ENCODE measurements around the gene TMCO4.

The TMCO4 gene

GRCh38 chr1:19705464-19705863, 94.3 kb downstream of the TMCO4 start:
- H3K36me3 ChIP-seq (ENCODE audit: control insufficient read depth, insufficient read depth, low read length): no peaks in the 10 kb centered on the region
- peaks cover 18% of the 10 kb centered on the region for H3K4me1 ChIP-seq (ENCODE audit: control insufficient read depth, insufficient read depth, low read length)
- 89 to 96% methylated on average over 3 to 4 of the region's 4 CpGs for WGBS, 2 experiments
- no peak overlapping the region for H3K4me3 ChIP-seq (ENCODE audit: insufficient read depth, low read depth, low read length)
- H3K27ac ChIP-seq (ENCODE audit: insufficient read depth, low read depth, low read length, poor library complexity, severe bottlenecking): no peak overlapping the region
- H3K27me3 ChIP-seq (ENCODE audit: control insufficient read depth, insufficient read depth, low read length, poor library complexity, severe bottlenecking): no peaks in the 10 kb centered on the region
- no peaks in the 10 kb centered on the region for H3K9me3 ChIP-seq (ENCODE audit: control insufficient read depth, low read length)

GRCh38 chr1:19704247-19705113, 95.2 kb downstream of the TMCO4 start:
- Histone ChIP-seq H3K4me3 (ENCODE audit: insufficient read depth, low read depth, low read length) (no peak overlapping the region), H3K9me3 (ENCODE audit: control insufficient read depth, low read length) (no peaks in the 10 kb centered on the region), H3K27me3 (ENCODE audit: control insufficient read depth, insufficient read depth, low read length, poor library complexity, severe bottlenecking) (no peaks in the 10 kb centered on the region), H3K4me1 (ENCODE audit: control insufficient read depth, insufficient read depth, low read length) (peaks cover 18% of the 10 kb centered on the region), H3K36me3 (ENCODE audit: control insufficient read depth, insufficient read depth, low read length) (no peaks in the 10 kb centered on the region), H3K27ac (ENCODE audit: insufficient read depth, low read depth, low read length, poor library complexity, severe bottlenecking) (peak overlapping the region; percentile 8)
- 17% methylated on average over 19 of the region's 19 CpGs for WGBS, 2 experiments

GRCh38 chr1:19703280-19703679, 96.4 kb downstream of the TMCO4 start:
- 75 to 82% methylated on average over 3 of the region's 3 CpGs for WGBS, 2 experiments
- Histone ChIP-seq H3K4me1 (ENCODE audit: control insufficient read depth, insufficient read depth, low read length) (peaks cover 11% of the 10 kb centered on the region), H3K9me3 (ENCODE audit: control insufficient read depth, low read length) (no peaks in the 10 kb centered on the region), H3K4me3 (ENCODE audit: insufficient read depth, low read depth, low read length) (no peak overlapping the region), H3K27me3 (ENCODE audit: control insufficient read depth, insufficient read depth, low read length, poor library complexity, severe bottlenecking) (no peaks in the 10 kb centered on the region), H3K36me3 (ENCODE audit: control insufficient read depth, insufficient read depth, low read length) (no peaks in the 10 kb centered on the region), H3K27ac (ENCODE audit: insufficient read depth, low read depth, low read length, poor library complexity, severe bottlenecking) (no peak overlapping the region)

DNA sequence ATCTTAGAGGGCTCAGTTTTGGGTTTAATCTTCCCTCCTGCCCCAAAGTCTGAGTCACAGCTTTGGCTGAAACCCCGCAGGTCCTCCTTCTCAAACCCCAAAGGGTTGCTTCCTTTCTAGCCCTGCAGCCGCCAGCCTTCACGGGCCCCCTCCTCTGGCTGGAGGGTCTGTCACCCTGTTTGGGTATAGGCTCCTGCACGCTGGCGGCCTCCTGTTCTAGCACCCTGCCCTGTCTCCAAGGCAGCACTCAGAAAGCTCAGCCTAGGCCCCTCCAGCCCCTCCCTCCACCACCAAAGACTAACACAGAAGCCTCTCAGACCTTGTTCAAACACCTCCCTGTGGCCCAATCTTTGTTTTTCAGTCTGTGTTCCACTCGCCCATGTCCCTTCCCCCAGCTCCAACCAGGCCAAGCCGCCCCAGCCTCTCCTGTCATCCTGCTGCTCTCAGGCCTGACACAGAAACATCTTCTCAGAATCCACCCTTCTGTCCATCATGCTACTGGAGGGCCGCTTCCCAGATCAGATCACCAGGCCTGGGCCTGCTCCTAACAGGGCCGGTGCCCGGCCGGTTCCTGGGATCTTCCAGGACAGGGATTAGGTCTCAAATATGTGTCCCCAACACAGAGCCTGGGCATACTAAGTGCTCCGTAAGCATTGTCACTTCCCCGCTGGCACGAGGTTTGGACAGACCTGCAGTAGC, 99.5 kb downstream of the TMCO4 start:
- H3K27ac ChIP-seq (ENCODE audit: insufficient read depth, low read depth, low read length, poor library complexity, severe bottlenecking): no peak overlapping the region
- H3K9me3 ChIP-seq (ENCODE audit: control insufficient read depth, low read length): no peaks in the 10 kb centered on the region
- H3K27me3 ChIP-seq (ENCODE audit: control insufficient read depth, insufficient read depth, low read length, poor library complexity, severe bottlenecking): no peaks in the 10 kb centered on the region
- H3K4me3 ChIP-seq (ENCODE audit: insufficient read depth, low read depth, low read length): no peak overlapping the region
- 80 to 82% methylated on average over 14 of the region's 14 CpGs for WGBS, 2 experiments
- peaks cover 11% of the 10 kb centered on the region for H3K4me1 ChIP-seq (ENCODE audit: control insufficient read depth, insufficient read depth, low read length)
- no peaks in the 10 kb centered on the region for H3K36me3 ChIP-seq (ENCODE audit: control insufficient read depth, insufficient read depth, low read length)

DNA sequence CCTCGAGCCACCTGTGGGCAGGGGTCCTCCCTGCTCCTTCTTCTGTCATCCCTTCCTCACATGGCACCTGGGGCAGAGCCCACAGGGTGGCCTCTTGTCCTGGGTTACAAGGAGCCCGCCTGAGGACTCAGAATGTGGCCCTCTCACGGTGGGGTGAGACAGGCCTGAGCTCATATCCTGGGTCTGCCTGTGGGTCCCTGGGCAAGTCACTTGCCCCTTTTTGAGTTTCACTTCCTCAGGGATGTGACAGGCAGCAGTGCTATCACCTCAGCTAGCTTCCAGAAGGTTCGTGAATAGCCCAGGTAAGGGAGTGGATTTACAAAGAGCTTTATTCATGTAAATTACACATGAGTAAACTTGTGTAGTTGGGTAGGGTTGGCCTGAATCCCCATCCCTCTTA, 101.5 kb downstream of the TMCO4 start:
- no peaks in the 10 kb centered on the region for H3K36me3 ChIP-seq (ENCODE audit: control insufficient read depth, insufficient read depth, low read length)

GRCh38 chr1:19696820-19697219, 102.9 kb downstream of the TMCO4 start:
- Histone ChIP-seq H3K4me3 (ENCODE audit: insufficient read depth, low read depth, low read length) (no peak overlapping the region), H3K27ac (ENCODE audit: insufficient read depth, low read depth, low read length, poor library complexity, severe bottlenecking) (no peak overlapping the region), H3K4me1 (ENCODE audit: control insufficient read depth, insufficient read depth, low read length) (no peaks in the 10 kb centered on the region), H3K27me3 (ENCODE audit: control insufficient read depth, insufficient read depth, low read length, poor library complexity, severe bottlenecking) (no peaks in the 10 kb centered on the region), H3K9me3 (ENCODE audit: control insufficient read depth, low read length) (no peaks in the 10 kb centered on the region), H3K36me3 (ENCODE audit: control insufficient read depth, insufficient read depth, low read length) (no peaks in the 10 kb centered on the region)
- 96% methylated on average over 8 of the region's 8 CpGs for WGBS, 2 experiments

More for the DNA sequence above, 101.5 kb downstream of the TMCO4 start:
- H3K4me3 ChIP-seq (ENCODE audit: insufficient read depth, low read depth, low read length): no peak overlapping the region
- no peaks in the 10 kb centered on the region for H3K27me3 ChIP-seq (ENCODE audit: control insufficient read depth, insufficient read depth, low read length, poor library complexity, severe bottlenecking)
- H3K9me3 ChIP-seq (ENCODE audit: control insufficient read depth, low read length): no peaks in the 10 kb centered on the region
- H3K4me1 ChIP-seq (ENCODE audit: control insufficient read depth, insufficient read depth, low read length): no peaks in the 10 kb centered on the region
- 88 to 92% methylated on average over 4 of the region's 4 CpGs for WGBS, 2 experiments
- no peak overlapping the region for H3K27ac ChIP-seq (ENCODE audit: insufficient read depth, low read depth, low read length, poor library complexity, severe bottlenecking)

DNA sequence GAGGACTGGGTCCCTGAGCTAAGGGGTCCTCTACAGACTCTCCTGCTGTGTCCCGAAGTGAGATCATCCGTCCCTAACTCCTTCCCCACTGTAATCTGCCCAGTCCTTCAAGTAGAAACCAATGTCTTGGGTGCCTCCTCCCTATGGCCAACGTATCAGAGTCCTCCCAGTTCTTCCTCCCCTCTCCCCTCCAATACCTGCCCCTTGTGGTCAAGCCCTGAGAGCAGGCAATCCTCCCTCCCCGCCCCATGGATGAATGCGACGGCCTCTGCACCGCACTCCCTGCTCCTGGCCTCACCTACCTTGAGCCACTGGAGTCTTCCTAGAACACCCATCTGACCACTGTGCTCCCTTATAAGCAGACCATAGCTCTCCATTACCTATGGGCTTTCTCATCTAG, 103.9 kb downstream of the TMCO4 start:
- 87 to 90% methylated on average over 7 of the region's 7 CpGs for WGBS, 2 experiments

DNA sequence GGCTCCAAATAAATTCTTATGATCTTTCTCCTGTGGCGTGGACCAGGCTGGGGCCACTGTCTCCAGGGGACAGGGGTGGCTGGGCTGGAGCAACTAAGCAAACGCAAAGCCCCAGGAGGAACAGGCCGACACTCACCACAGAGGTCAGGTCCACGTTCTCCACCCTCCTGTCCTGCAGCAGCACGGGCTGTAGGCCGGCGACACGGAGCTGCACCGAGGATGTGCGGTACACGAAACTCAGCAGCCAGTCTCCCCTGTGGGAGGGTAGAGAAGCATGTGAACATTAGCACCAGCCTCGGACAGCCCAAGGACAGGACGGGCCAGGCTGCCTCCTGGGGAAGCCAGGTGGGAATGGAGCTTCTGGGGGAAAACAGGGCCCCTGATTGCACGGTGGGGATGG, 105.4 kb downstream of the TMCO4 start:
- Histone ChIP-seq H3K4me1 (ENCODE audit: control insufficient read depth, insufficient read depth, low read length) (no peaks in the 10 kb centered on the region), H3K4me3 (ENCODE audit: insufficient read depth, low read depth, low read length) (no peak overlapping the region), H3K27ac (ENCODE audit: insufficient read depth, low read depth, low read length, poor library complexity, severe bottlenecking) (no peak overlapping the region), H3K36me3 (ENCODE audit: control insufficient read depth, insufficient read depth, low read length) (no peaks in the 10 kb centered on the region), H3K27me3 (ENCODE audit: control insufficient read depth, insufficient read depth, low read length, poor library complexity, severe bottlenecking) (no peaks in the 10 kb centered on the region), H3K9me3 (ENCODE audit: control insufficient read depth, low read length) (no peaks in the 10 kb centered on the region)
- WGBS, 2 experiments: 87 to 89% methylated on average over 14 of the region's 14 CpGs

More for the DNA sequence above, 103.9 kb downstream of the TMCO4 start:
- Histone ChIP-seq H3K27ac (ENCODE audit: insufficient read depth, low read depth, low read length, poor library complexity, severe bottlenecking) (no peak overlapping the region), H3K9me3 (ENCODE audit: control insufficient read depth, low read length) (no peaks in the 10 kb centered on the region), H3K27me3 (ENCODE audit: control insufficient read depth, insufficient read depth, low read length, poor library complexity, severe bottlenecking) (no peaks in the 10 kb centered on the region), H3K36me3 (ENCODE audit: control insufficient read depth, insufficient read depth, low read length) (no peaks in the 10 kb centered on the region), H3K4me3 (ENCODE audit: insufficient read depth, low read depth, low read length) (no peak overlapping the region), H3K4me1 (ENCODE audit: control insufficient read depth, insufficient read depth, low read length) (no peaks in the 10 kb centered on the region)

GRCh38 chr1:19690342-19690741, 109.4 kb downstream of the TMCO4 start:
- no peak overlapping the region for H3K27ac ChIP-seq (ENCODE audit: insufficient read depth, low read depth, low read length, poor library complexity, severe bottlenecking)
- H3K4me1 ChIP-seq (ENCODE audit: control insufficient read depth, insufficient read depth, low read length): no peaks in the 10 kb centered on the region
- no peaks in the 10 kb centered on the region for H3K9me3 ChIP-seq (ENCODE audit: control insufficient read depth, low read length)
- no peaks in the 10 kb centered on the region for H3K36me3 ChIP-seq (ENCODE audit: control insufficient read depth, insufficient read depth, low read length)
- WGBS, 2 experiments: 82 to 87% methylated on average over 7 of the region's 7 CpGs
- H3K4me3 ChIP-seq (ENCODE audit: insufficient read depth, low read depth, low read length): no peak overlapping the region
- H3K27me3 ChIP-seq (ENCODE audit: control insufficient read depth, insufficient read depth, low read length, poor library complexity, severe bottlenecking): no peaks in the 10 kb centered on the region

DNA sequence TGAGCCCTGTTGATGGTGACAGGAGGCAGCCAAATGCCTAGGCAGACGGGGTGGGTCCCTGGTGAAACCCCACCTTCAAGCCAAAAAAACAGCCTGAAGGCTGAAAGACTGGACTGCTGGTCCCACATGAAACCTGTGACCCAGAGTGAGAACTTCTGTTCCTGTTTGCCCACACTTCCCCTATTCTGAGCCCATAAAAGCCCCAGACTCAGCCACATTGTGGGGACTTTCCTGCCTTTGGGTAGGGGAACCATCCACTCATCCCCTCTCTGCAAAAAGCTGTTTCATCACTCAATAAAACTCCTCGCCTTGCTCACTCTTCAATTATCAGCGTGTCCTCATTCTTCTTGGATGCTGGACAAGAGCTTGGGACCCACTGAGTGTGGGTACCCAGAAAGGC, 109.9 kb downstream of the TMCO4 start:
- no peaks in the 10 kb centered on the region for H3K9me3 ChIP-seq (ENCODE audit: control insufficient read depth, low read length)
- no peaks in the 10 kb centered on the region for H3K4me1 ChIP-seq (ENCODE audit: control insufficient read depth, insufficient read depth, low read length)
- H3K36me3 ChIP-seq (ENCODE audit: control insufficient read depth, insufficient read depth, low read length): no peaks in the 10 kb centered on the region
- H3K27me3 ChIP-seq (ENCODE audit: control insufficient read depth, insufficient read depth, low read length, poor library complexity, severe bottlenecking): no peaks in the 10 kb centered on the region
- no peak overlapping the region for H3K4me3 ChIP-seq (ENCODE audit: insufficient read depth, low read depth, low read length)
- 87 to 93% methylated on average over 3 of the region's 3 CpGs for WGBS, 2 experiments
- no peak overlapping the region for H3K27ac ChIP-seq (ENCODE audit: insufficient read depth, low read depth, low read length, poor library complexity, severe bottlenecking)
